Measurements from ENCODE around the gene DDX49. TPM values are rescaled to one million over a fixed set of nuclear protein-coding genes. Genes with fewer than 3 reads are reported as not detected.

Gene DDX49, protein sequence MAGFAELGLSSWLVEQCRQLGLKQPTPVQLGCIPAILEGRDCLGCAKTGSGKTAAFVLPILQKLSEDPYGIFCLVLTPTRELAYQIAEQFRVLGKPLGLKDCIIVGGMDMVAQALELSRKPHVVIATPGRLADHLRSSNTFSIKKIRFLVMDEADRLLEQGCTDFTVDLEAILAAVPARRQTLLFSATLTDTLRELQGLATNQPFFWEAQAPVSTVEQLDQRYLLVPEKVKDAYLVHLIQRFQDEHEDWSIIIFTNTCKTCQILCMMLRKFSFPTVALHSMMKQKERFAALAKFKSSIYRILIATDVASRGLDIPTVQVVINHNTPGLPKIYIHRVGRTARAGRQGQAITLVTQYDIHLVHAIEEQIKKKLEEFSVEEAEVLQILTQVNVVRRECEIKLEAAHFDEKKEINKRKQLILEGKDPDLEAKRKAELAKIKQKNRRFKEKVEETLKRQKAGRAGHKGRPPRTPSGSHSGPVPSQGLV
- total RNA-seq (2012; rRNA removed) (50.9 and 55.8 TPM in 2 replicates), polyA plus RNA-seq (2012; rRNA removed) (52.1 and 61.9 TPM in 2 replicates), Bru-seq, nascent RNA (percentile 63 among the genes with signal in this experiment), BruChase-seq, experiment 1, labeled RNA remaining after a 6-hour chase (percentile 69 among the genes with signal in this experiment), BruChase-seq, experiment 2, labeled RNA remaining after a 2-hour chase (percentile 57 among the genes with signal in this experiment)
- polyA plus RNA-seq (2012; cell fraction: cytosol; rRNA removed) = 52.5 and 65.2 TPM in 2 replicates
- 50.7 and 114 TPM in 2 replicates for polyA plus RNA-seq (2012; cell fraction: nucleus; rRNA removed; ENCODE audit: low replicate concordance)
- long read RNA-seq, transcript DDX49-201 (13 exons, 1,830 nt) = major isoform, 37 of 63 reads
- long read RNA-seq, partial matches to known transcripts = 10 of 63 reads
- long read RNA-seq, other reads (novel, unspliced or antisense) = 13 of 63 reads

DNA sequence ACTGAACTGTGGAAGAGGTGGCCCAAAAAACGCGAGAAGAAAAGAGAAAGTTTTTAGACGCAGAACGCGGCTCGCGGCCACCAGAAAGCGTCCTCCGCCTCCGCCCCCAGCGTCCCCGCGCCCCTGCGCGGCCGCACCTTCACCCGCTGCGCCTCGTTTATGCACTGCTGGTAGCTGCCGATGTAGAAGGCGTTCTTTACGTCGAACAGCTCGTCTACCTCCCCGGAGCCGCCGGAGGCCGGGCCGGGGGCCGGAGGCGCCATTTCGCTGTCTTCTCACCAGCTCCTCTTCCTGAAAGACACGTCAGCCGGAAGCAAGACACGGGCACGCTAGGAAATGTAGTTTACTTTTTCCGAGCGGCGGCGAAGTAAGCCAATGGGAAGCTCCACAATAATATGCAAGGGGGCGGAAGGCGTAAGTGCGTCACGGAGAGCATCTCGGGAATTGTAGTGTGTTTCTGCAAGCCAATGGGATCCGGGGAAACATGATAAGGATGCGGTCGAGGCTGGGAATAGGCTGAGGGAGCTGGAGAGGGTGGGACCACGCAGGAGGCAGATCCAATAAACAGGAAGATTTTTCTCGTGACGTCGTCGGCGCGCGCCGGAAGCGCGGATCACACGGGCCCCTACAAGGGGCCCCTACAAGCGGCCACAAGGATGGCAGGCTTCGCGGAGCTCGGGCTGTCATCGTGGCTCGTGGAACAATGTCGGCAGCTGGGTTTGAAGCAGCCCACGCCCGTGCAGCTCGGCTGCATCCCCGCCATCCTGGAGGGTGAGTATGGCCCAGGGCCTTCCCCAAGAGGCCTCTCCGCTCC lies at the start of gene DDX49, which contains the start of gene COPE:
TSS of gene DDX49 (plus strand) at position 630 of the 814 bp plus-strand sequence. CDS start at position 657, 27 bp downstream.
TSS of gene COPE (minus strand) at position 302 of the 814 bp plus-strand sequence. CDS start at position 263, 39 bp downstream.
- Histone ChIP-seq H3K9me3 (ENCODE audit: control insufficient read depth, insufficient read depth, low read length) (no peaks in the 10 kb centered on the region), H2BK120ac (ENCODE audit: low read depth, low read length) (no peak within 1 kb of the TSS), H2BK5ac (ENCODE audit: low read depth, low read length, poor library complexity, severe bottlenecking) (peak within 1 kb of the TSS; percentile 79), H3K36me3 (ENCODE audit: control insufficient read depth, insufficient read depth, low read length) (peaks cover 30% of the 10 kb centered on the region), H3K27ac (ENCODE audit: insufficient read depth, low read length) (peak within 1 kb of the TSS; percentile 83), H2AK9ac (replicated peaks; ENCODE audit: low read depth, low read length, poor library complexity) (peak within 1 kb of the TSS; percentile 96), H3K9me1 (ENCODE audit: insufficient read depth, low read length) (peaks cover 7% of the 10 kb centered on the region), H3K9ac (ENCODE audit: low read depth, low read length) (peak within 1 kb of the TSS; percentile 83), H2BK20ac (ENCODE audit: low read depth, low read length) (no peak within 1 kb of the TSS), H4K8ac (ENCODE audit: low read depth in 2 of 2, low read length in 2 of 2) (peak within 1 kb of the TSS; percentile 73 to 94), H3K23ac (ENCODE audit: low read depth, low read length) (peak within 1 kb of the TSS; percentile 91), H3K4ac (ENCODE audit: low read depth, low read length) (peak within 1 kb of the TSS; percentile 92), H3K56ac (ENCODE audit: extremely low read depth, insufficient read depth, low read length) (peak within 1 kb of the TSS; percentile 91), H3K4me2 (ENCODE audit: low read depth, low read length) (peak within 1 kb of the TSS; percentile 84), H2AK5ac (ENCODE audit: low read depth, low read length) (peak within 1 kb of the TSS; percentile 94), H4K5ac (ENCODE audit: low read depth, low read length) (peak within 1 kb of the TSS; percentile 65), H4K20me1 (ENCODE audit: insufficient read depth, low read length) (peaks cover 26% of the 10 kb centered on the region), H3K18ac (ENCODE audit: low read depth, low read length) (no peak within 1 kb of the TSS; the same call in 1 of the 2 replicates), H2AFZ (replicated peaks; ENCODE audit: low read length, poor library complexity) (peak within 1 kb of the TSS; percentile 97), H4K91ac (ENCODE audit: insufficient read depth, low read depth, low read length) (peak within 1 kb of the TSS; percentile 79), H3K79me1 (ENCODE audit: low read depth in 1 of 2, low read length in 2 of 2) (peaks cover 29 to 58% of the 10 kb centered on the region in 2 experiments), H2BK15ac (ENCODE audit: low read depth, low read length) (no peak within 1 kb of the TSS; the same call in 2 of the 3 replicates), H3K14ac (replicated peaks; ENCODE audit: low read depth, low read length) (peak within 1 kb of the TSS; percentile 92), H3K27me3 (ENCODE audit: control insufficient read depth, insufficient read depth, low read length) (no peaks in the 10 kb centered on the region), H3K4me1 (ENCODE audit: control insufficient read depth, insufficient read depth, low read length) (peaks cover 5% of the 10 kb centered on the region), H3K4me3 (ENCODE audit: insufficient read depth, low read depth, low read length) (peak within 1 kb of the TSS; percentile 72)
- ChIA-PET POLR2A (ENCODE audit: unreplicated experiment) (interaction anchor here (1.0 kb wide), 1 partner anchor 21 kb away, joined by 3 read pairs; no protein-coding TSS in a partner anchor), CTCF (interaction anchor here (0.6 kb wide), 3 partner anchors 16 to 462 kb away, joined by 3 to 4 read pairs (median 4); no protein-coding TSS in a partner anchor)
- dilution Hi-C loops (cut with HindIII; ENCODE audit: low sequenced_read_pairs, unreplicated experiment) = no loop called here
- DNase-seq = peak; percentile 100
- BruUV-seq (replicated peaks) = no TSS peak
- in situ Hi-C loops (cut with MboI; ENCODE audit: low sequenced_read_pairs) = no loop called here
- intact Hi-C loops (cut with micrococcal nuclease) = loop anchor here (2.0 to 5.0 kb wide), 2 partner anchors 68 to 332 kb away; partner anchors contain the start of gene REX1BD
- 0% methylated on average over 30 of the region's 72 CpGs; no CpG with 5 or more reads in 1 of the 2 experiments for WGBS, 2 experiments (ENCODE audit: extremely low coverage in 2 of 2, insufficient read length in 1 of 2)
- peak; percentile 98 for ATAC-seq (ENCODE audit: low read depth)
- TF ChIP-seq MAZ (IDR thresholded peaks at IDR 0.05; ENCODE audit: borderline replicate concordance, low read depth, low read length) = peak; percentile 42; the same call in 1 of the 2 replicates
- TF ChIP-seq, protein P1, sequence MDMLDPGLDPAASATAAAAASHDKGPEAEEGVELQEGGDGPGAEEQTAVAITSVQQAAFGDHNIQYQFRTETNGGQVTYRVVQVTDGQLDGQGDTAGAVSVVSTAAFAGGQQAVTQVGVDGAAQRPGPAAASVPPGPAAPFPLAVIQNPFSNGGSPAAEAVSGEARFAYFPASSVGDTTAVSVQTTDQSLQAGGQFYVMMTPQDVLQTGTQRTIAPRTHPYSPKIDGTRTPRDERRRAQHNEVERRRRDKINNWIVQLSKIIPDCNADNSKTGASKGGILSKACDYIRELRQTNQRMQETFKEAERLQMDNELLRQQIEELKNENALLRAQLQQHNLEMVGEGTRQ (IDR thresholded peaks at IDR 0.05; ENCODE audit: low read depth, low read length) = peak; percentile 53
- TF ChIP-seq, protein P2, sequence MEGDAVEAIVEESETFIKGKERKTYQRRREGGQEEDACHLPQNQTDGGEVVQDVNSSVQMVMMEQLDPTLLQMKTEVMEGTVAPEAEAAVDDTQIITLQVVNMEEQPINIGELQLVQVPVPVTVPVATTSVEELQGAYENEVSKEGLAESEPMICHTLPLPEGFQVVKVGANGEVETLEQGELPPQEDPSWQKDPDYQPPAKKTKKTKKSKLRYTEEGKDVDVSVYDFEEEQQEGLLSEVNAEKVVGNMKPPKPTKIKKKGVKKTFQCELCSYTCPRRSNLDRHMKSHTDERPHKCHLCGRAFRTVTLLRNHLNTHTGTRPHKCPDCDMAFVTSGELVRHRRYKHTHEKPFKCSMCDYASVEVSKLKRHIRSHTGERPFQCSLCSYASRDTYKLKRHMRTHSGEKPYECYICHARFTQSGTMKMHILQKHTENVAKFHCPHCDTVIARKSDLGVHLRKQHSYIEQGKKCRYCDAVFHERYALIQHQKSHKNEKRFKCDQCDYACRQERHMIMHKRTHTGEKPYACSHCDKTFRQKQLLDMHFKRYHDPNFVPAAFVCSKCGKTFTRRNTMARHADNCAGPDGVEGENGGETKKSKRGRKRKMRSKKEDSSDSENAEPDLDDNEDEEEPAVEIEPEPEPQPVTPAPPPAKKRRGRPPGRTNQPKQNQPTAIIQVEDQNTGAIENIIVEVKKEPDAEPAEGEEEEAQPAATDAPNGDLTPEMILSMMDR (conservative IDR thresholded peaks at IDR 0.05; ENCODE audit: low read depth, low read length) = no peak
- no peak for TF ChIP-seq SMC3 (IDR thresholded peaks at IDR 0.05; ENCODE audit: low read depth, low read length)
- TF ChIP-seq BHLHE40 (IDR thresholded peaks at IDR 0.05; ENCODE audit: low read depth, low read length) = no peak; the same call in 1 of the 2 replicates
- no peak for TF ChIP-seq RAD21 (IDR thresholded peaks at IDR 0.05; ENCODE audit: low read length)
- TF ChIP-seq RCOR1 (IDR thresholded peaks at IDR 0.05; ENCODE audit: insufficient replicate concordance, low read length) = no peak
- peak; percentile 21; the same call in 1 of the 2 replicates for TF ChIP-seq MAFK (IDR thresholded peaks at IDR 0.05; ENCODE audit: low read depth, low read length)
- peak; percentile 14; the same call in 1 of the 2 replicates for TF ChIP-seq NFE2L2 (IDR thresholded peaks at IDR 0.05; ENCODE audit: low read depth, low read length)
- TF ChIP-seq RFX5 (IDR thresholded peaks at IDR 0.05; ENCODE audit: low read depth, low read length) = no peak
